ENCODE data around the gene ZYX.

GRCh38 chr7:143372070-143372469 is 9.1 kb upstream of the ZYX start:
- TF ChIP-seq CTCF (IDR thresholded peaks at IDR 0.05; ENCODE audit: insufficient read depth, low read depth, low read length): no peak
- TF ChIP-seq EZH2 (IDR thresholded peaks at IDR 0.05; ENCODE audit: insufficient read depth, low read length): no peak

Data from astrocyte (in vitro differentiated cells and primary cell).